ES-I3 (cell line): ENCODE data around the gene HERPUD1.

Experiments used
- H3K36me3 ChIP-seq: 2 replicates; pipeline ENCODE4 v1.6.1; 2013; ENCODE audit warnings: mild to moderate bottlenecking, low read length, control low read depth, moderate library complexity; ENCODE audit not compliant: insufficient read depth
- H3K4me1 ChIP-seq: 2 replicates; pipeline ENCODE4 v1.6.1; 2013; ENCODE audit warnings: mild to moderate bottlenecking, control low read depth, low read length; ENCODE audit not compliant: insufficient read depth
- H3K9ac ChIP-seq: 2 replicates; pipeline ENCODE4 v1.6.1; 2013; ENCODE audit warnings: low read depth, mild to moderate bottlenecking, low read length, moderate library complexity
- H3K9me3 ChIP-seq: 2 replicates; pipeline ENCODE4 v1.6.1; 2013; ENCODE audit warnings: mild to moderate bottlenecking, low read length, moderate library complexity; ENCODE audit not compliant: control insufficient read depth, insufficient read depth

HERPUD1 gene

GRCh38 chr16:56897026-56897799 is 34.7 kb upstream of the HERPUD1 start:
- Histone ChIP-seq H3K4me1 (no peaks in the 10 kb centered on the region), H3K36me3 (no peaks in the 10 kb centered on the region), H3K9ac (no peak overlapping the region), H3K9me3 (no peaks in the 10 kb centered on the region)

GRCh38 chr16:56898847-56899246 is 33.1 kb upstream of the HERPUD1 start:
- Histone ChIP-seq H3K4me1 (no peaks in the 10 kb centered on the region), H3K9ac (no peak overlapping the region), H3K36me3 (no peaks in the 10 kb centered on the region), H3K9me3 (no peaks in the 10 kb centered on the region)

GRCh38 chr16:56903866-56904265 is 28.1 kb upstream of the HERPUD1 start:
- H3K36me3 ChIP-seq: no peaks in the 10 kb centered on the region
- H3K4me1 ChIP-seq: no peaks in the 10 kb centered on the region; the same call in 1 of the 2 replicates
- no peak overlapping the region for H3K9ac ChIP-seq

GRCh38 chr16:56907401-56907800 is 24.5 kb upstream of the HERPUD1 start:
- H3K4me1 ChIP-seq: peaks cover 18% of the 10 kb centered on the region
- H3K9me3 ChIP-seq: no peaks in the 10 kb centered on the region; the same call in 1 of the 2 replicates
- H3K9ac ChIP-seq: no peak overlapping the region
- H3K36me3 ChIP-seq: no peaks in the 10 kb centered on the region

More at GRCh38 chr16:56903866-56904265, 28.1 kb upstream of the HERPUD1 start:
- H3K9me3 ChIP-seq: no peaks in the 10 kb centered on the region; the same call in 1 of the 2 replicates

GRCh38 chr16:56909527-56909979 is 22.4 kb upstream of the HERPUD1 start:
- Histone ChIP-seq H3K36me3 (no peaks in the 10 kb centered on the region), H3K4me1 (peaks cover 19% of the 10 kb centered on the region), H3K9ac (no peak overlapping the region), H3K9me3 (no peaks in the 10 kb centered on the region; the same call in 1 of the 2 replicates)

- H3K4me1 ChIP-seq: peaks cover 19% of the 10 kb centered on the region
- H3K9ac ChIP-seq: no peak overlapping the region
Measured at GRCh38 chr16:56910112-56910511, 21.8 kb upstream of the HERPUD1 start.

GRCh38 chr16:56910654-56911539 is 21.0 kb upstream of the HERPUD1 start:
- no peaks in the 10 kb centered on the region for H3K36me3 ChIP-seq
- H3K9ac ChIP-seq: no peak overlapping the region
- peaks cover 19% of the 10 kb centered on the region for H3K4me1 ChIP-seq
- H3K9me3 ChIP-seq: no peaks in the 10 kb centered on the region; the same call in 1 of the 2 replicates

More at GRCh38 chr16:56910112-56910511, 21.8 kb upstream of the HERPUD1 start:
- H3K36me3 ChIP-seq: no peaks in the 10 kb centered on the region
- no peaks in the 10 kb centered on the region; the same call in 1 of the 2 replicates for H3K9me3 ChIP-seq

GRCh38 chr16:56911771-56912571 is 20.0 kb upstream of the HERPUD1 start:
- Histone ChIP-seq H3K9me3 (no peaks in the 10 kb centered on the region; the same call in 1 of the 2 replicates), H3K9ac (no peak overlapping the region), H3K4me1 (peaks cover 19% of the 10 kb centered on the region), H3K36me3 (no peaks in the 10 kb centered on the region)

- Histone ChIP-seq H3K4me1 (peaks cover 19% of the 10 kb centered on the region), H3K9ac (no peak overlapping the region), H3K36me3 (no peaks in the 10 kb centered on the region), H3K9me3 (no peaks in the 10 kb centered on the region)
Measured at GRCh38 chr16:56912746-56913708, 18.9 kb upstream of the HERPUD1 start.

GRCh38 chr16:56914896-56915295 is 17.0 kb upstream of the HERPUD1 start:
- H3K9ac ChIP-seq: no peak overlapping the region
- H3K4me1 ChIP-seq: peaks cover 19% of the 10 kb centered on the region
- no peaks in the 10 kb centered on the region for H3K9me3 ChIP-seq
- no peaks in the 10 kb centered on the region for H3K36me3 ChIP-seq

- peaks cover 16% of the 10 kb centered on the region for H3K4me1 ChIP-seq
- H3K9ac ChIP-seq: no peak overlapping the region
- H3K9me3 ChIP-seq: no peaks in the 10 kb centered on the region
- H3K36me3 ChIP-seq: no peaks in the 10 kb centered on the region
Measured at GRCh38 chr16:56915336-56916119, 16.4 kb upstream of the HERPUD1 start.

- Histone ChIP-seq H3K9me3 (no peaks in the 10 kb centered on the region), H3K4me1 (peaks cover 7% of the 10 kb centered on the region; the same call in 1 of the 2 replicates), H3K9ac (no peak overlapping the region), H3K36me3 (no peaks in the 10 kb centered on the region)
Measured at GRCh38 chr16:56916571-56917403, 15.2 kb upstream of the HERPUD1 start.
